Measurements from ENCODE around the gene ZNF710.
"Not testable (repeated sequence)": the region's sequence is repeated elsewhere in the genome, so short reads cannot be mapped to it uniquely, and the experiment has no call there.

DNA sequence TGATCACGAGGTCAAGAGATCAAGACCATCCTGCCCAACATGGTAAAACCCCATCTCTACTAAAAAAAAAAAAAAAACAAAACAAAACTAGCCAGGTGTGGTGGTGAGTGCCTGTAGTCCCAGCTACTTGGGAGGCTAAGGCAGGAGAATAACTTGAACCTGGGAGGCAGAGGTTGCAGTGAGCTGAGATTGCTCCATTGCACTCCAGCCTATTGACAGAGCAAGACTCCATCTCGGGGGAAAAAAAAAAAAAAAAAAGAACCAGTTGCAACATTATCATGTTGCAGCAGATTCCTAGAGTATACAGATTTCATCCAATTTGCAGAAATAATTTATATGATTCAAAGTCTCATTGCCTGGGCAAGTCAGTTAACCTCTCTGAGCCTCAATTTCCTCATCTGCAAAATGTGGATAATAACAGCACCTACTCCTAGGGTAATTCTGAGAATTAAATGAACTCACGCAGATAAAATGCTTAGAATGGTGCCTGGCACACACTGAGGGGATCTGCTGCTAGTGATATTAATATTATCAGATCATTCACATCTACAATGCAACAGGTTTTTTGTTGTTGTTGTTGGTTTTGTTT, 108.1 kb downstream of the ZNF710 start:
- TF ChIP-seq, protein P1, sequence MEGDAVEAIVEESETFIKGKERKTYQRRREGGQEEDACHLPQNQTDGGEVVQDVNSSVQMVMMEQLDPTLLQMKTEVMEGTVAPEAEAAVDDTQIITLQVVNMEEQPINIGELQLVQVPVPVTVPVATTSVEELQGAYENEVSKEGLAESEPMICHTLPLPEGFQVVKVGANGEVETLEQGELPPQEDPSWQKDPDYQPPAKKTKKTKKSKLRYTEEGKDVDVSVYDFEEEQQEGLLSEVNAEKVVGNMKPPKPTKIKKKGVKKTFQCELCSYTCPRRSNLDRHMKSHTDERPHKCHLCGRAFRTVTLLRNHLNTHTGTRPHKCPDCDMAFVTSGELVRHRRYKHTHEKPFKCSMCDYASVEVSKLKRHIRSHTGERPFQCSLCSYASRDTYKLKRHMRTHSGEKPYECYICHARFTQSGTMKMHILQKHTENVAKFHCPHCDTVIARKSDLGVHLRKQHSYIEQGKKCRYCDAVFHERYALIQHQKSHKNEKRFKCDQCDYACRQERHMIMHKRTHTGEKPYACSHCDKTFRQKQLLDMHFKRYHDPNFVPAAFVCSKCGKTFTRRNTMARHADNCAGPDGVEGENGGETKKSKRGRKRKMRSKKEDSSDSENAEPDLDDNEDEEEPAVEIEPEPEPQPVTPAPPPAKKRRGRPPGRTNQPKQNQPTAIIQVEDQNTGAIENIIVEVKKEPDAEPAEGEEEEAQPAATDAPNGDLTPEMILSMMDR (IDR thresholded peaks at IDR 0.05; ENCODE audit: insufficient read depth, low read length), result not testable (repeated sequence)
- not testable (repeated sequence) for TF ChIP-seq SPI1 (IDR thresholded peaks at IDR 0.05; ENCODE audit: borderline replicate concordance, low read depth); POLR2AphosphoS5 (IDR thresholded peaks at IDR 0.05; ENCODE audit: low read depth)
- TF ChIP-seq, protein P2, sequence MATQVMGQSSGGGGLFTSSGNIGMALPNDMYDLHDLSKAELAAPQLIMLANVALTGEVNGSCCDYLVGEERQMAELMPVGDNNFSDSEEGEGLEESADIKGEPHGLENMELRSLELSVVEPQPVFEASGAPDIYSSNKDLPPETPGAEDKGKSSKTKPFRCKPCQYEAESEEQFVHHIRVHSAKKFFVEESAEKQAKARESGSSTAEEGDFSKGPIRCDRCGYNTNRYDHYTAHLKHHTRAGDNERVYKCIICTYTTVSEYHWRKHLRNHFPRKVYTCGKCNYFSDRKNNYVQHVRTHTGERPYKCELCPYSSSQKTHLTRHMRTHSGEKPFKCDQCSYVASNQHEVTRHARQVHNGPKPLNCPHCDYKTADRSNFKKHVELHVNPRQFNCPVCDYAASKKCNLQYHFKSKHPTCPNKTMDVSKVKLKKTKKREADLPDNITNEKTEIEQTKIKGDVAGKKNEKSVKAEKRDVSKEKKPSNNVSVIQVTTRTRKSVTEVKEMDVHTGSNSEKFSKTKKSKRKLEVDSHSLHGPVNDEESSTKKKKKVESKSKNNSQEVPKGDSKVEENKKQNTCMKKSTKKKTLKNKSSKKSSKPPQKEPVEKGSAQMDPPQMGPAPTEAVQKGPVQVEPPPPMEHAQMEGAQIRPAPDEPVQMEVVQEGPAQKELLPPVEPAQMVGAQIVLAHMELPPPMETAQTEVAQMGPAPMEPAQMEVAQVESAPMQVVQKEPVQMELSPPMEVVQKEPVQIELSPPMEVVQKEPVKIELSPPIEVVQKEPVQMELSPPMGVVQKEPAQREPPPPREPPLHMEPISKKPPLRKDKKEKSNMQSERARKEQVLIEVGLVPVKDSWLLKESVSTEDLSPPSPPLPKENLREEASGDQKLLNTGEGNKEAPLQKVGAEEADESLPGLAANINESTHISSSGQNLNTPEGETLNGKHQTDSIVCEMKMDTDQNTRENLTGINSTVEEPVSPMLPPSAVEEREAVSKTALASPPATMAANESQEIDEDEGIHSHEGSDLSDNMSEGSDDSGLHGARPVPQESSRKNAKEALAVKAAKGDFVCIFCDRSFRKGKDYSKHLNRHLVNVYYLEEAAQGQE (IDR thresholded peaks at IDR 0.05; ENCODE audit: insufficient replicate concordance, low read depth), result not testable (repeated sequence)

All from HL-60 (cell line).